ENCODE results near the gene KCNE3. TPM values are rescaled to one million over a fixed set of nuclear protein-coding genes. Genes with fewer than 3 reads are reported as not detected.

Gene KCNE3
- total RNA-seq, 4 donors from 2014 or later: 3.9 to 7.9 (median 5.7) TPM

DNA sequence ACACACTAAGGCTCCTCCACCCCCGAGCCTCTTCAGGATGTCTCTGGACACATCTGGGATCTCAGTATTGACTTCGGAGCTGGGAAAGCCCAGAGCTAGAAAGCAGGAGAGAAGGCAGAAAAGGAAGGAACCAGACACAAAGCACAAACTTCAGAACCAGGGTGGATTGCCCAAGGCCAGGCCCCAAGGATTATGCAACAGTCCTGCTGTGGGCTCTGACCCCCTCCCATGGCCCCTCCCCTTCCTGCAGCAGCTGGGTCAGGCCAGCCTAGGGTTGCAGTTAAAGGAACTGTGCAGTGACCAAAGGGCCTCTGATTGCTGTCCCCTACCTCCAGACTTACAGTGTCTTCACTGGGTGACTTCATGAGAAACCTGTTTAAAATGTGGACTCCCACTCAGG, 5.3 kb downstream of the KCNE3 start:
- TF ChIP-seq POLR2A (IDR thresholded peaks at IDR 0.05): no peak
- TF ChIP-seq, protein P1, sequence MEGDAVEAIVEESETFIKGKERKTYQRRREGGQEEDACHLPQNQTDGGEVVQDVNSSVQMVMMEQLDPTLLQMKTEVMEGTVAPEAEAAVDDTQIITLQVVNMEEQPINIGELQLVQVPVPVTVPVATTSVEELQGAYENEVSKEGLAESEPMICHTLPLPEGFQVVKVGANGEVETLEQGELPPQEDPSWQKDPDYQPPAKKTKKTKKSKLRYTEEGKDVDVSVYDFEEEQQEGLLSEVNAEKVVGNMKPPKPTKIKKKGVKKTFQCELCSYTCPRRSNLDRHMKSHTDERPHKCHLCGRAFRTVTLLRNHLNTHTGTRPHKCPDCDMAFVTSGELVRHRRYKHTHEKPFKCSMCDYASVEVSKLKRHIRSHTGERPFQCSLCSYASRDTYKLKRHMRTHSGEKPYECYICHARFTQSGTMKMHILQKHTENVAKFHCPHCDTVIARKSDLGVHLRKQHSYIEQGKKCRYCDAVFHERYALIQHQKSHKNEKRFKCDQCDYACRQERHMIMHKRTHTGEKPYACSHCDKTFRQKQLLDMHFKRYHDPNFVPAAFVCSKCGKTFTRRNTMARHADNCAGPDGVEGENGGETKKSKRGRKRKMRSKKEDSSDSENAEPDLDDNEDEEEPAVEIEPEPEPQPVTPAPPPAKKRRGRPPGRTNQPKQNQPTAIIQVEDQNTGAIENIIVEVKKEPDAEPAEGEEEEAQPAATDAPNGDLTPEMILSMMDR (IDR thresholded peaks at IDR 0.05): no peak
- peaks cover 4 to 5% of the 10 kb centered on the region in 2 donors for H3K4me1 ChIP-seq
- no peaks in the 10 kb centered on the region for H3K27me3 ChIP-seq
- no peak overlapping the region for H3K4me3 ChIP-seq (replicated peaks in 1 of 3)
- WGBS, 2 donors: 71 to 79% methylated on average over 2 of the region's 2 CpGs
- peak; percentile 39 to 54 for DNase-seq
- intact Hi-C loops (cut with DNase I): no loop called here
- no peaks in the 10 kb centered on the region for H3K36me3 ChIP-seq
- no peak overlapping the region for H3K27ac ChIP-seq
- no peaks in the 10 kb centered on the region for H3K9me3 ChIP-seq

DNA sequence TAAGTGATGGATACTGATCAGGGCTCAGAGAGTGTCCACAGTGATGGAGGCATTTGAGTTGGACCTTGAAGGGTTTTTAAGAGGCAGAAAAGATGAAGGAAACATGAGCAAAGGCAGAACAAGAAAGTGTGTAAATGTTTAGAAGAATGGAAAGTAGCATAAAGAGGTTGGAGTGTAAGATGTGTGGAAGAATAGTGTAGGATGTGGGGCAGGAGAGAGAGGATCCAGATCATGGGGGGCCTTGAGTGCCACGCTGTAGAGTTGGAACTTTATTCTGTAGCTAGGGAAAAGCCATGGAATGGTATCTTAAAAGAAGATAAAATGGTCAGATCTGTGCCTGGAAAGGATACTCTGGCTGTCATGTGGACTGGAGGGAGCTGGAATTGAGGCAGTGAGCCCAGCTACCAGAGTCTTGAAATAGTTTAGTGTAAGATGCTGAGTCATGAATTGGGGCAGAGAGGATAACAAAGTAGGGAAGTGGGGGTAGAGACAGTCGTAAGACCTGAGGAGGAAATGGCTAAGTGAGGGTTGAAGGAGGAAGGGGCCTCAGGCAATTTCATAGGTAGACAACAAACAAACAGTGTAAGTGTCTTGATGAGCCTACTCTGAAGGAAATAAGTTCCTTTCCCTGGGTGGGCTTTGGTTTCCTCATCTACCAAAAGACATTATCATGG, 6.7 kb downstream of the KCNE3 start:
- Histone ChIP-seq H3K4me1 (peaks cover 0 to 5% of the 10 kb centered on the region in 2 donors), H3K9me3 (no peaks in the 10 kb centered on the region), H3K4me3 (replicated peaks in 1 of 3) (no peak overlapping the region), H3K27ac (no peak overlapping the region), H3K27me3 (no peaks in the 10 kb centered on the region), H3K36me3 (no peaks in the 10 kb centered on the region)
- DNase-seq: no peak
- WGBS, 2 donors: 77 to 83% methylated on average over 2 of the region's 2 CpGs
- TF ChIP-seq, protein P1 (IDR thresholded peaks at IDR 0.05): no peak
- TF ChIP-seq POLR2A (IDR thresholded peaks at IDR 0.05): no peak
- intact Hi-C loops (cut with DNase I): no loop called here

DNA sequence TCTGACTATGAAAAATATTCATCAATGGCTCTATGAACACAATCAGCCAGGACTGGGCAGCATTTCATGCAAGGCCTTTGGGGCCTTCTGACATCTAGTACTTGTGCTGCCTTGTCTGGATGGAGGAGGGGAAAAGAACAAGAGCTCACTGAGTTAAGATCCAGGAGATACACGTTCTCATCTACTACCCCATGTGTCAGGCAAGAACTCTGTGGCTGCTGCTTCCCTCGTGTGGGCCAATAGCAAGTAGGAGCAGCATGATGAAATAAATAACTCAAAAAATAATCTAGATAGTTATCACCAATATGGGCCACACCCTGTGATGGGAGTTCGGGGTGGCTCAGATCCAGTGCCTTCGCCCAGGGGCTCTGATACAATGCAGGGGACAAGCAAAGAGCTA, 7.3 kb downstream of the KCNE3 start:
- DNase-seq: no peak
- no peaks in the 10 kb centered on the region for H3K9me3 ChIP-seq
- H3K4me3 ChIP-seq (replicated peaks in 1 of 3): no peak overlapping the region
- no peak overlapping the region for H3K27ac ChIP-seq
- TF ChIP-seq POLR2A (IDR thresholded peaks at IDR 0.05): no peak
- TF ChIP-seq, protein P1 (IDR thresholded peaks at IDR 0.05): no peak
- H3K4me1 ChIP-seq: peaks cover 0 to 5% of the 10 kb centered on the region in 2 donors
- no peaks in the 10 kb centered on the region for H3K36me3 ChIP-seq
- intact Hi-C loops (cut with DNase I): no loop called here
- H3K27me3 ChIP-seq: no peaks in the 10 kb centered on the region
- WGBS, 2 donors: 87% methylated on average over 4 of the region's 4 CpGs

DNA sequence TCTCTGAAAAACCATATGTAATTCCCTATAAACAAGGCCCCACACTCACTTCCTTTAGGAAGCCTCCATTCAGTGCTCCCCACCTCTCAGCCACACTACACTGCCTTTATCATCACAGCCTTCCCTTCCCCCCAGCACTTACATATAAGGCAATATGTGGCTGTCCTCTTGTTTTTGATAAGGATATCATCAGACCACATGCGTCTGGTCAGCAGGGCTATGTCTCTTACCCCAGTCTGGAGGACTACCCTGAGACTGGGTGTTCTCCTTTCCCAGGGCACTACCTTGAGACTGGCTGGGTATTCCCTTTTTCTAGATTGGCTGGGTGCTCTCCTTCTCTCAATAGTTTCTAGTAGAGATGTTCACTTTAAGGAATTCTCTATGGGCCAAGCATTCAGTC, 7.8 kb downstream of the KCNE3 start:
- intact Hi-C loops (cut with DNase I): no loop called here

DNA sequence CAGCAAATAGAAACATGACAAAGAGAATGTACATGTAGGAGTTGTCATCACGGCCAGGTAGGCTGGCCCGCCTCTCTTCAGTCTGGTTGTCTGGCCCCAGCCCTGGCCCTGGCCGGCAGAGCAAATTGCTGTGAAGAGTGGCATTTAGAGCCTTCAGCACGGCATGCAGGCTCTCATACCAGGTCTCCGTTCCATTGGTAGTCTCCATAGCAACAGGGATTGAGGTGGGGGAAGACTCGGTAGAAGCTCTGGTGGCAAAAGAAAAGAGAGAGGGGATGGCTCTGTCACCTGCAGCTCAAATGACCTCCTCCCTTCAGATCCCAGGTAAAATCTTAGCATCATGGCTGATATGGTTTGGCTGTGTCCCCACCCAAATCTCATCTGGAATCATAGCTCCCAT, 10.0 kb downstream of the KCNE3 start:
- 74 to 79% methylated on average over 6 of the region's 6 CpGs for WGBS, 2 donors

More for the DNA sequence above, 7.8 kb downstream of the KCNE3 start:
- 0% methylated on average over 1 of the region's 1 CpG for WGBS, 2 donors
- H3K27me3 ChIP-seq: no peaks in the 10 kb centered on the region
- TF ChIP-seq, protein P1 (IDR thresholded peaks at IDR 0.05): no peak
- TF ChIP-seq POLR2A (IDR thresholded peaks at IDR 0.05): no peak
- no peak overlapping the region for H3K4me3 ChIP-seq (replicated peaks in 1 of 3)
- peaks cover 0 to 5% of the 10 kb centered on the region in 2 donors for H3K4me1 ChIP-seq
- no peak for DNase-seq
- no peaks in the 10 kb centered on the region for H3K36me3 ChIP-seq
- H3K27ac ChIP-seq: no peak overlapping the region
- no peaks in the 10 kb centered on the region for H3K9me3 ChIP-seq

More for the DNA sequence above, 10.0 kb downstream of the KCNE3 start:
- no peak for DNase-seq
- Histone ChIP-seq H3K4me1 (peaks cover 0 to 5% of the 10 kb centered on the region in 2 donors), H3K36me3 (no peaks in the 10 kb centered on the region), H3K27me3 (no peaks in the 10 kb centered on the region), H3K27ac (no peak overlapping the region), H3K9me3 (no peaks in the 10 kb centered on the region), H3K4me3 (replicated peaks in 1 of 3) (no peak overlapping the region)
- intact Hi-C loops (cut with DNase I): no loop called here
- TF ChIP-seq, protein P1 (IDR thresholded peaks at IDR 0.05): no peak
- no peak for TF ChIP-seq POLR2A (IDR thresholded peaks at IDR 0.05)

Measured in thyroid gland (tissue), 4 donors.